ENCODE data around the gene USH2A. TPM values are rescaled to one million over a fixed set of nuclear protein-coding genes. Genes with fewer than 3 reads are reported as not detected.

USH2A gene
- total and polyA plus RNA-seq, 11 donors, result 0.03 to 4.7 (median 1.7) TPM

GRCh38 chr1:216457356-216457755 lies 34.1 kb upstream of the USH2A start:
- H3K36me3 ChIP-seq, result no peaks in the 10 kb centered on the region
- no peaks in the 10 kb centered on the region for H3K4me1 ChIP-seq
- no peaks in the 10 kb centered on the region for H3K9me3 ChIP-seq
- intact Hi-C loops (cut with DNase I), result no loop called here
- H3K27me3 ChIP-seq, result no peaks in the 10 kb centered on the region
- H3K4me3 ChIP-seq, result no peak overlapping the region
- no peak overlapping the region for H3K27ac ChIP-seq
- TF ChIP-seq CTCF (IDR thresholded peaks at IDR 0.05), result no peak
- no peak for TF ChIP-seq POLR2A (IDR thresholded peaks at IDR 0.05)
- DNase-seq (no peak), ATAC-seq (no peak)

- WGBS, 4 donors, result 68 to 76% (median 73%) methylated on average over 3 of the region's 3 CpGs
- DNase-seq (no peak), ATAC-seq (no peak)
- TF ChIP-seq CTCF (IDR thresholded peaks at IDR 0.05), result no peak
- no peak for TF ChIP-seq POLR2A (IDR thresholded peaks at IDR 0.05)
- Histone ChIP-seq H3K27ac (no peak overlapping the region), H3K4me1 (no peaks in the 10 kb centered on the region), H3K36me3 (no peaks in the 10 kb centered on the region), H3K27me3 (no peaks in the 10 kb centered on the region), H3K9me3 (no peaks in the 10 kb centered on the region), H3K4me3 (no peak overlapping the region)
- intact Hi-C loops (cut with DNase I), result no loop called here
Measured at GRCh38 chr1:216456682-216457081, 33.4 kb upstream of the USH2A start.

GRCh38 chr1:216453777-216454176 lies 30.5 kb upstream of the USH2A start:
- Histone ChIP-seq H3K4me3 (no peak overlapping the region), H3K9me3 (no peaks in the 10 kb centered on the region), H3K27me3 (no peaks in the 10 kb centered on the region), H3K27ac (no peak overlapping the region), H3K4me1 (no peaks in the 10 kb centered on the region), H3K36me3 (no peaks in the 10 kb centered on the region)
- intact Hi-C loops (cut with DNase I), result no loop called here
- ATAC-seq (no peak), DNase-seq (no peak)
- TF ChIP-seq CTCF (IDR thresholded peaks at IDR 0.05) (no peak), POLR2A (IDR thresholded peaks at IDR 0.05) (no peak)
- 53 to 67% (median 61%) methylated on average over 2 of the region's 2 CpGs for WGBS, 4 donors

GRCh38 chr1:216450227-216450626 lies 27.0 kb upstream of the USH2A start:
- no peaks in the 10 kb centered on the region for H3K36me3 ChIP-seq
- ATAC-seq (no peak), DNase-seq (no peak)
- no peak overlapping the region for H3K4me3 ChIP-seq
- no peaks in the 10 kb centered on the region for H3K9me3 ChIP-seq
- H3K27ac ChIP-seq, result no peak overlapping the region
- 42 to 69% (median 55%) methylated on average over 3 of the region's 3 CpGs for WGBS, 4 donors
- H3K4me1 ChIP-seq, result no peaks in the 10 kb centered on the region
- intact Hi-C loops (cut with DNase I), result no loop called here
- no peaks in the 10 kb centered on the region for H3K27me3 ChIP-seq
- TF ChIP-seq POLR2A (IDR thresholded peaks at IDR 0.05) (no peak), CTCF (IDR thresholded peaks at IDR 0.05) (no peak)
